Body of pancreas (tissue), 4 donors: ENCODE measurements around the gene EPHB2.

Experiments used
- POLR2A ChIP-seq, 3 donors: fragments of 450-650 bp; IDR thresholded peaks; one replicate each; pipeline ENCODE4 v1.6.1; 2016; ENCODE audit warnings: antibody characterized with exemption in 3 of 3, mild to moderate bottlenecking in 2 of 3
- TF ChIP-seq, protein P1 (sequence below), 7 experiments: fragments of 450-650 bp in 4 of 7; fragments of 200-600 bp in 3 of 7; sonication (generic) in 3 of 7; IDR thresholded peaks; one replicate each; pipeline ENCODE4 v1.5.1; 2016 to 2019; ENCODE audit warnings: antibody characterized with exemption in 7 of 7

DNA sequence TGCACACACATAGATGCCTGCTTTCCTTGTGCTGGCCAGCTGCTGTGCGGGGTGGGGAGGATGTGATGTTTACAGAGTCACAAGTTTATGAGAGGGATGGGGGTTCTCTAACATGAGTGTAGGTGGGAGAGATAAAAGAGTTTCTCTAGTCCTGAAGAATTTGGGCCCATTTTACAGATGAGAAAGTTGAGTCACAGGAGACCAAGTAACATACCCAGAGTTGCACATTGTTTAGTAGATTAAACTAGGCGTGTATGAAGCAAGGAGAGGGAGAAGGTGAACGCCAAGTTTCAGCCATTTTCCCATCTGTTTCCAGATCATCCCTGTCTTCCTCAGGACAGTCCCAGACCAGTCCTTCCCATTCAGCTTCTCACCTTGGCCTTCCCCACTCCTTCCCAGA lies 126.7 kb downstream of the EPHB2 start:
- TF ChIP-seq, protein P1, sequence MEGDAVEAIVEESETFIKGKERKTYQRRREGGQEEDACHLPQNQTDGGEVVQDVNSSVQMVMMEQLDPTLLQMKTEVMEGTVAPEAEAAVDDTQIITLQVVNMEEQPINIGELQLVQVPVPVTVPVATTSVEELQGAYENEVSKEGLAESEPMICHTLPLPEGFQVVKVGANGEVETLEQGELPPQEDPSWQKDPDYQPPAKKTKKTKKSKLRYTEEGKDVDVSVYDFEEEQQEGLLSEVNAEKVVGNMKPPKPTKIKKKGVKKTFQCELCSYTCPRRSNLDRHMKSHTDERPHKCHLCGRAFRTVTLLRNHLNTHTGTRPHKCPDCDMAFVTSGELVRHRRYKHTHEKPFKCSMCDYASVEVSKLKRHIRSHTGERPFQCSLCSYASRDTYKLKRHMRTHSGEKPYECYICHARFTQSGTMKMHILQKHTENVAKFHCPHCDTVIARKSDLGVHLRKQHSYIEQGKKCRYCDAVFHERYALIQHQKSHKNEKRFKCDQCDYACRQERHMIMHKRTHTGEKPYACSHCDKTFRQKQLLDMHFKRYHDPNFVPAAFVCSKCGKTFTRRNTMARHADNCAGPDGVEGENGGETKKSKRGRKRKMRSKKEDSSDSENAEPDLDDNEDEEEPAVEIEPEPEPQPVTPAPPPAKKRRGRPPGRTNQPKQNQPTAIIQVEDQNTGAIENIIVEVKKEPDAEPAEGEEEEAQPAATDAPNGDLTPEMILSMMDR (IDR thresholded peaks at IDR 0.05), result no peak
- TF ChIP-seq POLR2A (IDR thresholded peaks at IDR 0.05), result no peak
